Neural progenitor cell (in vitro differentiated cells): ENCODE measurements around the gene NOS1AP.

Experiments
- CTCF ChIP-seq: fragments of 200-600 bp; sonication (generic); IDR thresholded peaks from 2 replicates; pipeline ENCODE4 v1.5.1; 2017; ENCODE audit warnings: antibody characterized with exemption, mild to moderate bottlenecking
- EZH2 ChIP-seq: fragments of 200-600 bp; sonication (generic); IDR thresholded peaks from 2 replicates; pipeline ENCODE4 v1.6.1; 2017; ENCODE audit warnings: antibody characterized with exemption, mild to moderate bottlenecking, moderate library complexity

GRCh38 chr1:162206300-162206699, 136.8 kb downstream of the NOS1AP start:
- TF ChIP-seq EZH2 (no peak), CTCF (no peak)
